ENCODE measurements around the gene PFDN1.
A peak's percentile ranks its signal among the peaks of the same experiment; 100 is the strongest.
"Not testable (repeated sequence)": the region's sequence is repeated elsewhere in the genome, so short reads cannot be mapped to it uniquely, and the experiment has no call there.

The PFDN1 gene

GRCh38 chr5:140302786-140303639 is at the start of gene PFDN1:
Gene PFDN1 (minus strand): TSS chr5:140303101. CDS start chr5:140303073, 28 bp downstream.
- DNase-seq = peak; percentile 89

- DNase-seq = no peak
Measured at GRCh38 chr5:140351609-140352334, 48.9 kb upstream of the PFDN1 start.

- no peak for DNase-seq
Measured at GRCh38 chr5:140349244-140349643, 46.3 kb upstream of the PFDN1 start.

- no peak for DNase-seq
Measured at GRCh38 chr5:140348104-140348503, 45.2 kb upstream of the PFDN1 start.

DNA sequence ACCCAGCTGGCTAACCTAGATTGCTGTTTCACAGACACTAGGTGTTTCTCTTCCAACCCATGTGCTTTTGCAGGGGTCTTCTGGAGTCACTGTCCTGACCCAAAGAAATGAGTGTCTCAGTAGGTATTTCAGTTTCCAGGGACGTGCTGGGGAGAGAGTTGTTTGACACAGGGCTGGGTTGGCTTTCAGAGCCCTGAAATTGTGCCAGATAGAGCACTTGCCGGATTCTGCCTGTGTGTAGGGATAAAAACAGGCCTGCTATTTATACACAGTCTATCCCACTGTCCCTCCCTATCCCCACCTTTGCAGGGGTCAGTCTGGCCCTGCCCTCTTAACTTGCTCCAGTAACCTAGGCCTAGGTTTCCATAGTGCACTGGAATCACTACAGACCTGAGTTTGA is 44.5 kb upstream of the PFDN1 start:
- no peak for DNase-seq

DNA sequence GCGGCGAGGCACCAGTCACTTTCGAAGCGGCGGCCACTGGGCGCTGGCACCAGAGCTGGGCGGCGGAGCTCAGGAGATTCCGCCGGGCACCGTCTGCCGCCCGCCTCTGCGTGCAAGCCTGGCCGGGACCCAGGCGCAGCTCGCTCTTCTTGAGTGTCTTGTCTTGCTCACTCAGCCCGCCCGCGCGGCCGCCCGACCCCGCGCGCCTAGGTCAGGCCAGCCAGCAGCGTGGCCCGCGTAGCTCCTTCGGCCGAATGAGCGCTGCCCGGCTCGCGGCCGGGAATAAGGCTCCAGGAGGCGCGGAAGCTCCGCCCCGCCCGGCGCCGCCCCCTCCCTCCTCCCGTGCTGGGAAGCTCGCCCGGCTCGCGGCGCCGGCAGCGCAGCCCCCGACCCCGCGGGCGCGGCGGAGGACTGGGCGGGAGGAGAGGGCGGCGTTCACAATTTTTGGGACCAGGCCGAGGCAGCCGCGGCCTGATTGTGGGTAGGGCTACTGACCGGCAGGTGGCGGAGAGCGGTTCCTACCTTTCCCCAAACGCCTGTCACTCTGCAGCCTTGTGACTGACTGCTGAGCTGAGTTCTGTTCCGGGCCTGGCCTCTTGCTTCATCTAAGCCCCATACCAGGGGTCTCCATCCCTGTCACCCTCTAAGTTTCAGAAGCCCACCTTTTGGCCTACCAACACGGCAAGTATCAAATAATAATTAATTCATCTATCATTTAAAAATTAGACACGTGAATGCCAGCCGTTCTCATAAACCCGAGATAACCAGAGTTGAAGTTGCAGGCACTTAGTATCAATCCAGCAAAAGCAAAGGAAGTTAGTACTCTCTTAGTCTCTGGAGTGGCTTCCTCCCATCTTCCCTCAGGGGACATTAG is 43.7 kb upstream of the PFDN1 start, which contains the start of gene HBEGF:
HBEGF (minus strand) TSS at position 256 of the 874 bp plus-strand sequence. CDS start 275 bp downstream, outside the sequence.
- no peak for DNase-seq

- no peak for DNase-seq
Measured at GRCh38 chr5:140345919-140346347, 43.0 kb upstream of the PFDN1 start.

DNA sequence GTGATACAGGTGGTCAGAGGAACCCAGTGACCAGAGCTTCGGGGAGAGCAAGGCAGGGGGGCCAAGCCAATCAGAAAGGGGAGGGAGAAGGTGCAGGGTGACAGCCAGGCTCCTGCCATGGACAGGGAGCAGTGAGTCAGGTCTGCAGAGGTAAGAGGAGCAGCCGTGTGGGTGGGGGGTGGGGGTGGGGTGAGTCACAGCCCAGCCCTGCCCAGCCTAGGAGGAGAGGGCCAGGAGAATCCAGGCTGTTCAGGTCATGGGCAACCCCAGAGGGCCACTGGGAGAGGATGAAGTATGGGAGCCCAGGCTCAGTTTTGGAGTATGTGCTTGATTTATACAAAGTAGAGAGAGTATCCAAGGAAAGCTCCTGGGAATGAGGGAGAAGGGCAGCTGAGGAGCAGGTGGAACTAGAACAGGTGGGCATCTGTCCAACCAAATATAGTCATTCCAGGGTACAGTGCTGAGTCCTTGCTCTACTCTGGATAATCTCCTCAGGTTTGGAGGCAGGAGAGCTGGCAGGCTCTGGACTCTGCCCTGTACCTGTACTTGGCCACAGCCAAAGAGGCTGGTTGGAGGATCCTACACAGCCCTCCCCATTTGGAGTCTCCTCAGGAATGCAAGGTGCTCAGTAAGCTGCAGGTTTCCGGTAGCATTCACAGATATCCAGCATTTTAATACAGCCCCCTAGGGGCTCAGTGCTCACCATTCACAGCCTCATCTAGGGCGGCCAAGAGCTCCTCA is 42.0 kb upstream of the PFDN1 start:
- no peak for DNase-seq

DNA sequence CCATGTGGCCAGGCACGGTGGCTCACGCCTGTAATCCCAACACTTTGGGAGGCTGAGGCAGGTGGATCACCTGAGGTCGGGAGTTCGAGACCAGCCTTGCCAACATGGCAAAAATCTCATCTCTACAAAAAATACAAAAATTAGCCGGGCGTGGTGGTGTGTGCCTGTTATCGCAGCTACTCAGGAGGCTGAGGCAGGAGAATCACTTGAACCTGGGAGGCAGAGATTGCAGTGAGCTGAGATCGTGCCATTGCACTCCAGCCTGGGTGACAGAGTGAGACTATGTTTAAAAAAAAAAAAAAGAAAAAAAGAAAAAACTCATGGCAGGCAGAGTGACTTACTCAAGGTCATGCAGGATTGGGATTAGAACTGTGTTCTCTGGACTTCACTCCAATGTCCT is 40.9 kb upstream of the PFDN1 start:
- DNase-seq = not testable (repeated sequence)

- no peak for DNase-seq
Measured at GRCh38 chr5:140342896-140343295, 40.0 kb upstream of the PFDN1 start.

GRCh38 chr5:140342287-140342686 is 39.4 kb upstream of the PFDN1 start:
- no peak for DNase-seq

- no peak for DNase-seq
Measured at GRCh38 chr5:140341591-140341990, 38.7 kb upstream of the PFDN1 start.

DNA sequence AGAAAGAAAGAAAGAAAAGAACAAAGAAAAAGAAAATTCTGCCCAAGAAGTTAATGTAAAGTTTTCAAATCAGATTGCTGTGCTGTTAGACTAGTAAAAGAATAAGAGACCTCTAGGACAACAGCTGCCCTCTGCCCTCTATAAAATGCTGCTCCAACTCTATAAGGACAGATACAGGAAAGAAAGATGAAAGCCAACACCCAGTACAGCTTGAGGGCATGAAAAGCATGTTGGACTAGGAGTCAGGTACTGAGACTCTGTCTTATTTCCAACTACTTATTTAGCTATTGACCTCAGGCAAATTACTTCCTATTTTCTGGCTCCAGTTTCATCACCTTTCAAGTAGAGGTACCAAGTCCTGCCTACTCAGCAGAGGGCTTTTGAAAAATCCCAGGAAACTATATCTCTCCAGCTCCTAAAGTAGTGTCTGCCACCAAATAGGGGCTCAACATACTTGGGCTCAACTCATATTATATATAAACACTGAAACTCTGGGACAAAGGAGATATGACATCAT is 37.8 kb upstream of the PFDN1 start:
- no peak for DNase-seq

GRCh38 chr5:140339636-140340035 is 36.7 kb upstream of the PFDN1 start:
- no peak for DNase-seq

DNA sequence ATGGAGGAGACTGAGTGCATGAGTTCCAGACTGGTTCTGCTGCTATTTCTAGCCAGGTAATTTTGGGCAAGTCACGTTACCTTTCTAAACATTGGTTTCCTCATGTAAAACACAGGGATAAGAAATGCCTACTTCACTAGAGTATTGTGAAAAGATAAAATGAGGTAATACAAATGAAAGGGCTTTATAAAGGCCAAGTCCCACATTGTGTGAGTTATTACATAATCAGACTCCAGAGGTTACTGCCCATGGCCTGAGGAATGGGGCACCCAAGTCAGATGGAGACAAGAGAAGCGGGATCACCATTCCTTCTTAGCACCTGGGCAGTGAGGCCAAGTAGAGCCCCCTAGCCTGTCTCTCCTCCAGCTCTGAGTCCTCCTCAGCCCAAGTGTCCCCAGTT is 36.0 kb upstream of the PFDN1 start:
- DNase-seq = no peak

GRCh38 chr5:140338336-140338735 is 35.4 kb upstream of the PFDN1 start:
- DNase-seq = no peak

DNA sequence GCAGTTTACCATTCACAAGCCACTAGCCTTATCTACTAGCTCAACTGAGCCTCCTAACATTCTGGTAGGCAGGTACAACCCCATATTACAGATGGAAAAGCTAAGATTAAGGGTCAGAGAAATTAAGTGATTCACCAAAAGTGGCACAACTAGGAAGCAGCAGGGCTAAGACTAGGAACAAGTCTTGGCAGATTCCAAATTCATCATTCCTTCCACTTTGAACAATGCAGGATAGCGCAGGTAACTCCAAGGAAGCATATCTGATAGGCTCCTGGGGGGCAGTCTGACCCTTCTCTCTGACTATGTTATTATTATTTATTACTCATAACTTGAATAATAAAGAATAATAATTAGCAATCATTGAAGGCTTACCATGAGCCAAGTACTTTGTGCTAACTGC is 35.0 kb upstream of the PFDN1 start:
- DNase-seq = no peak

GRCh38 chr5:140336388-140336787 is 33.5 kb upstream of the PFDN1 start:
- no peak for DNase-seq

GRCh38 chr5:140331638-140332037 is 28.7 kb upstream of the PFDN1 start:
- DNase-seq = no peak

- no peak for DNase-seq
Measured at GRCh38 chr5:140329739-140330481, 27.0 kb upstream of the PFDN1 start.

DNA sequence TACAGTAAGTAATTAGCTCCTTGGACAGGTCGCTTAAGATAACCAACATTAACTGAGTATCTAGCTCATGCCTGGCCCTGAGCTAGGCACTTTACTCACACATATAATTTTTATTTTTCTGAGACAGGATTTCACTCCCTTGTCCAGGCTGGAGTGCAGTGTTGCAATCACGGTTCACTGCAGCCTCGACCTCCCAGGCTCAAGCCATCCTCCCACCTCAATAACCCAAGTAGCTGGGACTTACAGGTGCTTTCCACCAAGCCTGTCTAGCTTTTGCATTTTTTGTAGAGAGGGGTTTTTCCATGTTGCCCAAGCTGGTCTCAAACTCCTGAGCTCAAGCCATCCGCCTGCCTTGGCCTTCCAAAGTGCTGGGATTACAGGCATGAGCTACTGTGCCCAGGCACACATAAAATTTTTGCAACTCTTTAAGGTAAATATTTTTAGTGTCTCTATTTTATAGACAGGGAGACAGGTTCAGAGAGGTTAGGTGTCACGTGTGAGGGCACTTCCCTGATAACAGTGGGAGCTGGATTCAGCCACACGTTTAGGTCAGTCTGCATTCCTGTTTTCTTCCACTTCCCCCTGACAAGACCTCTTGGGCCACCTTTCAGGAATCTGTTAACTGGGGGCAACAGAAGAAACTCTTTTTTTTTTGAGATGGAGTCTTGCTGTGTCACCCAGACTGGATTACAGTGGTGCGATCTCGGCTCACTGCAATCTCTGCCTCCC is 25.3 kb upstream of the PFDN1 start:
- no peak for DNase-seq

Data from NCI-H2081 treated with DMSO at 0.1 percent for 48 hours (cell line).